ENCODE measurements around the gene MRPL22.
A peak's percentile ranks its signal among the peaks of the same experiment; 100 is the strongest.
"Not testable (repeated sequence)": the region's sequence is repeated elsewhere in the genome, so short reads cannot be mapped to it uniquely, and the experiment has no call there.

Gene MRPL22

GRCh38 chr5:154993461-154993860 lies 52.6 kb downstream of the MRPL22 start:
- Mint-ChIP-seq H3K9me3 (no peaks in the 10 kb centered on the region), H3K27ac (no peak overlapping the region), H3K4me3 (no peak overlapping the region), H3K36me3 (no peaks in the 10 kb centered on the region), H3K27me3 (no peaks in the 10 kb centered on the region), H3K4me1 (no peaks in the 10 kb centered on the region)
- DNase-seq: no peak
- CTCF ChIA-PET: no interaction called here

- H3K27me3 Mint-ChIP-seq: peaks cover 4% of the 10 kb centered on the region
- H3K4me3 Mint-ChIP-seq: no peak overlapping the region
- CTCF ChIA-PET: interaction anchor here (1.3 to 1.4 kb wide), 2 partner anchors 49 to 345 kb away, joined by 3 read pairs; no protein-coding TSS in a partner anchor
- H3K4me1 Mint-ChIP-seq: no peaks in the 10 kb centered on the region
- H3K36me3 Mint-ChIP-seq: no peaks in the 10 kb centered on the region
- no peak for DNase-seq
- no peaks in the 10 kb centered on the region for H3K9me3 Mint-ChIP-seq
- no peak overlapping the region for H3K27ac Mint-ChIP-seq
These were observed 54.8 kb downstream of the MRPL22 start for GRCh38 chr5:154995679-154996078.

GRCh38 chr5:154997746-154998145 lies 56.9 kb downstream of the MRPL22 start:
- Mint-ChIP-seq H3K27ac (no peak overlapping the region), H3K9me3 (no peaks in the 10 kb centered on the region), H3K36me3 (no peaks in the 10 kb centered on the region), H3K4me3 (no peak overlapping the region), H3K4me1 (no peaks in the 10 kb centered on the region), H3K27me3 (peaks cover 4% of the 10 kb centered on the region)
- CTCF ChIA-PET: no interaction called here
- DNase-seq: no peak

- CTCF ChIA-PET: no interaction called here
- Mint-ChIP-seq H3K4me1 (no peaks in the 10 kb centered on the region), H3K27me3 (peaks cover 4% of the 10 kb centered on the region), H3K9me3 (no peaks in the 10 kb centered on the region), H3K27ac (no peak overlapping the region), H3K36me3 (no peaks in the 10 kb centered on the region), H3K4me3 (no peak overlapping the region)
- no peak for DNase-seq
These were observed 59.0 kb downstream of the MRPL22 start for GRCh38 chr5:154999865-155000264.

- Mint-ChIP-seq H3K27me3 (peaks cover 4% of the 10 kb centered on the region), H3K9me3 (no peaks in the 10 kb centered on the region), H3K36me3 (no peaks in the 10 kb centered on the region), H3K4me3 (no peak overlapping the region), H3K27ac (no peak overlapping the region), H3K4me1 (no peaks in the 10 kb centered on the region)
- CTCF ChIA-PET: interaction anchor here (0.6 to 1.2 kb wide), 2 partner anchors 306 to 351 kb away, joined by 4 to 5 read pairs; no protein-coding TSS in a partner anchor
- DNase-seq: no peak
These were observed 60.6 kb downstream of the MRPL22 start for GRCh38 chr5:155001523-155001922.

- DNase-seq, H3K9me3 Mint-ChIP-seq: not testable (repeated sequence)
These were observed 61.8 kb downstream of the MRPL22 start for GRCh38 chr5:155002722-155003121.

GRCh38 chr5:155004138-155004744 lies 63.4 kb downstream of the MRPL22 start:
- Mint-ChIP-seq H3K27ac (no peak overlapping the region), H3K36me3 (no peaks in the 10 kb centered on the region), H3K9me3 (no peaks in the 10 kb centered on the region), H3K27me3 (no peaks in the 10 kb centered on the region), H3K4me1 (no peaks in the 10 kb centered on the region), H3K4me3 (no peak overlapping the region)
- DNase-seq: peak; percentile 40
- CTCF ChIA-PET: interaction anchor here (0.7 to 0.9 kb wide), 4 partner anchors 32 to 354 kb away, joined by 3 read pairs; no protein-coding TSS in a partner anchor

More at GRCh38 chr5:155002722-155003121, 61.8 kb downstream of the MRPL22 start:
- CTCF ChIA-PET: interaction anchor here (1.2 kb wide), 1 partner anchor 352 kb away, joined by 4 read pairs; no protein-coding TSS in a partner anchor
- H3K4me3 Mint-ChIP-seq, H3K4me1 Mint-ChIP-seq, H3K27ac Mint-ChIP-seq, H3K36me3 Mint-ChIP-seq, H3K27me3 Mint-ChIP-seq: not testable (repeated sequence)

GRCh38 chr5:155006265-155006664 lies 65.4 kb downstream of the MRPL22 start:
- H3K27ac Mint-ChIP-seq, H3K36me3 Mint-ChIP-seq, DNase-seq, H3K4me1 Mint-ChIP-seq, H3K9me3 Mint-ChIP-seq, H3K4me3 Mint-ChIP-seq, H3K27me3 Mint-ChIP-seq, CTCF ChIA-PET: not testable (repeated sequence)

- Mint-ChIP-seq H3K4me1 (no peaks in the 10 kb centered on the region), H3K36me3 (no peaks in the 10 kb centered on the region), H3K27ac (no peak overlapping the region), H3K9me3 (no peaks in the 10 kb centered on the region), H3K4me3 (no peak overlapping the region), H3K27me3 (no peaks in the 10 kb centered on the region)
- CTCF ChIA-PET: no interaction called here
- no peak for DNase-seq
These were observed 67.8 kb downstream of the MRPL22 start for GRCh38 chr5:155008669-155009068.

GRCh38 chr5:155010881-155011280 lies 70.0 kb downstream of the MRPL22 start:
- H3K27me3 Mint-ChIP-seq: no peaks in the 10 kb centered on the region
- H3K27ac Mint-ChIP-seq: no peak overlapping the region
- H3K36me3 Mint-ChIP-seq: no peaks in the 10 kb centered on the region
- H3K9me3 Mint-ChIP-seq: no peaks in the 10 kb centered on the region
- no peak for DNase-seq
- no peaks in the 10 kb centered on the region for H3K4me1 Mint-ChIP-seq
- CTCF ChIA-PET: no interaction called here
- H3K4me3 Mint-ChIP-seq: no peak overlapping the region

- H3K27ac Mint-ChIP-seq: no peak within 1 kb of the TSS
- no peak within 1 kb of the TSS for H3K4me3 Mint-ChIP-seq
- CTCF ChIA-PET: no interaction called here
- no peaks in the 10 kb centered on the region for H3K9me3 Mint-ChIP-seq
- H3K27me3 Mint-ChIP-seq: peaks cover 4% of the 10 kb centered on the region
- no peaks in the 10 kb centered on the region for H3K4me1 Mint-ChIP-seq
- no peak for DNase-seq
- no peaks in the 10 kb centered on the region for H3K36me3 Mint-ChIP-seq
These were observed 72.7 kb downstream of the MRPL22 start, which contains the start of gene KIF4B for GRCh38 chr5:155013526-155013925. KIF4B (plus strand) TSS chr5:155013755; CDS start chr5:155013860, 105 bp downstream.

GRCh38 chr5:155015239-155015638 lies 74.4 kb downstream of the MRPL22 start:
- no peaks in the 10 kb centered on the region for H3K9me3 Mint-ChIP-seq
- CTCF ChIA-PET: interaction anchor here (1.4 kb wide), 1 partner anchor 10 kb away, joined by 3 read pairs; no protein-coding TSS in a partner anchor
- H3K4me1 Mint-ChIP-seq: no peaks in the 10 kb centered on the region
- H3K4me3 Mint-ChIP-seq: no peak overlapping the region
- H3K27me3 Mint-ChIP-seq: peaks cover 4% of the 10 kb centered on the region
- no peak overlapping the region for H3K27ac Mint-ChIP-seq
- no peak for DNase-seq
- no peaks in the 10 kb centered on the region for H3K36me3 Mint-ChIP-seq

- Mint-ChIP-seq H3K36me3 (no peaks in the 10 kb centered on the region), H3K4me1 (no peaks in the 10 kb centered on the region), H3K4me3 (no peak overlapping the region), H3K27ac (no peak overlapping the region), H3K27me3 (peaks cover 4% of the 10 kb centered on the region), H3K9me3 (no peaks in the 10 kb centered on the region)
- DNase-seq: no peak
- CTCF ChIA-PET: no interaction called here
These were observed 76.7 kb downstream of the MRPL22 start for GRCh38 chr5:155017610-155018009.

All from activated naive CD4-positive, alpha-beta T cell treated with anti-CD3 and anti-CD28 coated beads, Interleukin-2, amount 10 ng/mL, durations not matched to agents 7 days and 5 days (primary cell).